Left cardiac atrium (tissue), 4 donors: ENCODE data around the gene SSR1. TPM values are rescaled to one million over a fixed set of nuclear protein-coding genes. Genes with fewer than 3 reads are reported as not detected.
A peak's percentile ranks its signal among the peaks of the same experiment; 100 is the strongest.

Source experiments
- ATAC-seq, 2 donors: fragments of 200-7000 bp; cut with Tn5 transposase; one replicate each; pipeline ENCODE4 v1.9.1; 2020; ENCODE audit warnings: mild to moderate bottlenecking in 2 of 2, moderate library complexity in 2 of 2
- DNase-seq: peaks from one replicate; pipeline ENCODE4 v3.0.0-alpha.2; 2020
- intact Hi-C, 2 donors: fragments of 100-400 bp; cut with DNase I; formaldehyde crosslinking; loops; one replicate each; pipeline versions ENCODE4 v1.14.1 to v1.15.1; 2022 to 2023
- total RNA-seq, 2 donors: library from RNA; stranded (reverse); fragmentation: NEBNext Ultra II Directional; extraction: Animal tissue kit (Norgen Biotek cat#: 25700); gene quantifications; one replicate each; pipeline ENCODE4 v1.2.1, GENCODE V29; 2021
- donor health status: DM: no; HTN: yes; CAD: no.
- donor health status: DM: no; HTN: yes; CAD: no; lungs with severe emphysema.
- donor health status: DM: yes; HTN: yes; CAD: no.
- donor health status: Dilated cardiomyopathy.

Gene SSR1
- total RNA-seq, 2 donors from 2014 or later, result 84.0 to 98.6 TPM

DNA sequence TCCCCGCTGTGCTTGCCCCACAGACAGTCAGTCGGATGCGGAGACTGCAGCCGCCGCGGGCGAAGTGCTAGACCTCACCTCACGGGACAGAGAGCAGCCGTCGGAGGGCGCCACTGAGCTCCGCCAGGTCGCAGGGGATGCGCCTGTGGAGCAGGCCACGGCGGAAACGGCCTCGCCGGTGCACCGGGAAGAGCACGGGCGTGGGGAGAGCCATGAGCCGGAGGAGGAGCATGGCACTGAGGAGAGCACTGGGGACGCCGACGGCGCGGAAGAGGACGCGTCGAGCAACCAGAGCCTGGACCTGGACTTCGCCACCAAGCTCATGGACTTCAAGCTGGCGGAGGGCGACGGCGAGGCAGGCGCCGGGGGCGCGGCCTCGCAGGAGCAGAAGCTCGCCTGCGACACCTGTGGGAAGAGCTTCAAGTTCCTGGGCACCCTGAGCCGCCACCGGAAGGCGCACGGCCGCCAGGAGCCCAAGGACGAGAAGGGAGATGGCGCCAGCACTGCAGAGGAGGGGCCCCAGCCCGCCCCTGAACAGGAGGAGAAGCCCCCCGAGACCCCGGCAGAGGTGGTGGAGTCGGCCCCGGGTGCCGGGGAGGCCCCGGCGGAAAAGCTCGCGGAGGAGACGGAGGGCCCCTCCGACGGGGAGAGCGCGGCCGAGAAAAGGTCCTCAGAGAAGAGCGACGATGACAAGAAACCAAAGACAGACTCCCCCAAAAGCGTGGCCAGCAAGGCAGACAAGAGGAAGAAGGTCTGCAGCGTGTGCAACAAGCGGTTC, 66.4 kb downstream of the SSR1 start:
- DNase-seq (no peak), ATAC-seq (no peak)
- intact Hi-C loops, result loop anchor here in 1 of 2 donors (10.0 kb wide), 1 partner anchor 532 kb away; no protein-coding TSS in a partner anchor

DNA sequence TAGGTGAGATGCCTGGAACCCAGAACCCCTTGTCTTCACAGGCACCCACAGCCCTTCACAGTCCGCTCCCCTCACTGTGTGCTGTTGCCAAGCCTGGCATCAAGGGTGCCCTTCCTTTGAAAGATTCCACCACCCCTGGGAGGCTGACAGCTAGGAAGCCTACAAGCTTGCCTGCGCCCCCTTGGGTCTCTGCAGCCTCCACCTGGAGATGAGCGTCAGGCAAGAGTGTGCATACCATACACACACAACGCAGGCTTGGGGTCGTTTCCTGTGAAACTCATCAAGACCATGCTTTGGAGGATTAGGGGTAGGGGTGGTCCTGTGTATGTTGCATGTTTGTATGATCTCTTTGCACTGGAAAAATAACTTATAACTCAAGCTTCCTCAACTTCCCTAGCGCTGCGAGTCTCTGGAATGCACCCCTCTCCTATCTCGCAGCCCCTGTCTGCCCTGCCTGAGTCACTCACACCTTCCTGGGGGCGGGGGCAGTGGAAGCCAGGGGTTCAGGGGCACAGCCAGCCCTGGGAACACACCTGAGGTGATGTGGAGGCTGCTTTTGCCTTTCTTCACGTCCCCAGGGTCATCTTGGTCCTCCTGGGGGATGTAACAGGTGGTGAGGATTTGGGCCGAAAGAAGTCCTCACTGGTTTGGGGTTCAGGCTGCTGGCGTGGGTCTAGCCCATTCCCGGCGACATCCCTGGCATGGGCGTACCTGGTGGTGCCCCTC, 67.2 kb downstream of the SSR1 start:
- ATAC-seq, result no peak
- intact Hi-C loops, result loop anchor here in 1 of 2 donors (10.0 kb wide), 1 partner anchor 531 kb away; no protein-coding TSS in a partner anchor
- no peak for DNase-seq

DNA sequence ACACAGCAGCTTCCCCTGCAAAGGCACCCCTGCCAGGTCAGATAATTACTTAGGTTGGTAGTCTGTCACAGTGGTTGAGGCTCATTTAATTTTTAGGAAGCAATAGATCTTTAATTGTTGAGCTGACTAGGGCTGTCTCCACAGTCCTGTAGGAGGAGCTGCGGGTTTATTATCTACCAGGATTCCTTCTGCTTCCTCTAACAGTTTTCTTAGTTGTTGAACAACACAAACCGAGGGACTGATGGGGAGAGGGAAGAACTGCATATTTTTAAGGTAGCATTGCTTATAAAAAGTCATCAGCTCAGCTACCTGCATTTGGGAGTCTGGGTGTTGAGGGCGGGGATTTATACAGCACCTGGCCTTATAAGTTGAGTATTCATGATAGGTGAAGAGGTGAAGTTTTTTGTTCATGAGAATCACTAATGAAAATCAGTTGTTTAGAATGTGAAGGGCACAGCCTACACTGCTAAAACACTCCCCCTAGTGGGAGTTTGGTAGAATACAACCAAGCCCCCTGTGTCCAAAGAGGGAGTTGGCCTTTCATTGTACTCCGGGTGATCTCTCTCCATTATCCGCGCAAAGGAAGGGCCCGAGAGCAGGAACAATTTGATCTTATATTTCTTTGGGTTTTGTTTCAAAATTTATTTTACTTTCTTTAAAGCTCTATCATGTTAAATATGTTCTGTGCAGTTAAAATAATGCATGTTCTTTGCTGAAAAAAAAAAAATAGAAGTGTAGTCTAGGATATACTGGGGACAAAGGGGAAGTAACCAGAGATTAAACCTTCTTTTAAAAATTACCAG, 69.6 kb downstream of the SSR1 start:
- ATAC-seq (peak; percentile 55 to 56), DNase-seq (no peak)
- intact Hi-C loops, result loop anchor here (5.0 to 10.0 kb wide), 2 partner anchors 516 to 529 kb away; no protein-coding TSS in a partner anchor

DNA sequence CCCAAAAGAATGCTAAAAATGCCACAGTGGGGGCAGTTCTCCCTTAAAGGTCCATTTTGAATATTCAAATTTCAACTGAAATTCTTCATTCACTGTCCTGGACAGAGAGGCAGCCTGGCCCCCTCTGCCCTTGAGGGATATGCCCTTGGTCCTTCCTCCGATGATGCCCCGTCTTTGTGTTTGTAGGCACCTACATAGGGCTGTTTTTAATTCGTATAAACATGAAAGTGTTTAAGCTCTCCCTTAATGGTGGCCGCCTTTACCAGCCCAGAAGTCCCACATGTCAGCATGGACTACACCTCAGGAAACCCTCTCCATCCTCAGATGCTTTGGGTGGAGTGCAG, 70.2 kb downstream of the SSR1 start:
- intact Hi-C loops, result loop anchor here (5.0 to 10.0 kb wide), 2 partner anchors 516 to 528 kb away; no protein-coding TSS in a partner anchor
- DNase-seq, result no peak
- ATAC-seq, result no peak

DNA sequence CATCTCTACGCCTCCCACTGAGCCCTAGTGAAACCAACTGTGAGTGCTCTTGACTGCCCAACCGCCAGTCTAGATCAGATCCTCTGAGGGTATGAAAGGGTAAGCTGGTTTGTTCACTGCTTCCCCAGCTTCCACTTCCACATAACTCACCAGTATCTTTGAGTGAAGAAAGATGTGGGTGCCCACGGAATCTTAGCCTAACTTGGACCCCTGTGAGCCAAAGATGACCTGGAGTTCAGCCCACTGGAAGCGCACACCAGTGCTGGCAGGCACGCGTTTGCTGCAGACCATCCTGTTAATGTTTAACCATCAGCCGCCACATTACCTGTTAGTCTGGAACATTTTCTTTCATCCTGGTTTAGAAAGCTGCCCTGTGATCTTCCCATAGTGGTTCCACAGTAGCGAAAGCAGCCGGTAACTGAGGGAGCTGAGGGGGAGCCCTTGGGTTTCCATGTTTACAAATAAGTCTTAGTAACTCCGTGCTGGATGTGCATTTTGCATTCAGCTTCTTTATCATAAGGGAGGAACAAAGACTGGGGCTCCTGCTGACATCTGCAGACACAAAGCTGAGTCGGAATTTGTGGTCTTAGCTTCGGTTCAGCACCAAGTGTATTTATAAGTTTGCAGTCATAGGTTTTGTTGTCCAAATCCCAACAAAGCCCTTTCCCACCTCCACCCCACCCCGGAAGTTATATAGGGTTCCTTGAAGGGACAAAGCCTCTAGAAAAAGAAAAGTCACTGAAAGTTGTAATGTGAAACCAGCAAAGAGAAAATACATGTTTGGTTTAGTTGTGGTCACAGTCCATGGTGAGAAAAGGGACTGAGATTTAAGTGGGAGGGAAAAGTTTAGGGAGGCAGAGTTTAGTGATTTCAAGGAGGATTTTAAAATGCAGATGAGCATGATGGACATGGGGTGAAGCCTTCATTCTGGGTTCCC, 71.0 kb downstream of the SSR1 start:
- intact Hi-C loops, result loop anchor here (5.0 to 10.0 kb wide), 2 partner anchors 515 to 527 kb away; no protein-coding TSS in a partner anchor
- ATAC-seq (no peak), DNase-seq (no peak)

DNA sequence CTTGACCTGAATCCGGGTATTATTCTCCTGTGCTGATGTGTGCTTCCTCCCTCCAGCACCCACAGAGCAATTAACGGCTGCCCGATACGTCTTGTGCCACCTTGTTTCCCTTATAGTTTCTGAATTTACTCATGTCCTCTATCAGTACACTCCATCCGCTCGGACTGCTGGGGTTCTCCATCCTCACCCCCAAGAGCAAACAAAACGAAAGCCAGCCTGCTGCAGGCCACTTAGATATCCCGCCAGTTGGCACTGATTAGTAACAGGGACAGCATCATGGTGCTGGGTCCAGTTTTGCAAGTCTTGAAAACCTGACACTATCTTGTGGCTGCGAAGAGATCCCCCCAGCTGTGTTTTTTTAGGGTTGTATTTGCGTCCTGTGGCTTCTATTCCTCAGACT, 71.8 kb downstream of the SSR1 start:
- intact Hi-C loops, result loop anchor here (5.0 to 10.0 kb wide), 2 partner anchors 514 to 526 kb away; no protein-coding TSS in a partner anchor
- ATAC-seq (no peak), DNase-seq (no peak)

DNA sequence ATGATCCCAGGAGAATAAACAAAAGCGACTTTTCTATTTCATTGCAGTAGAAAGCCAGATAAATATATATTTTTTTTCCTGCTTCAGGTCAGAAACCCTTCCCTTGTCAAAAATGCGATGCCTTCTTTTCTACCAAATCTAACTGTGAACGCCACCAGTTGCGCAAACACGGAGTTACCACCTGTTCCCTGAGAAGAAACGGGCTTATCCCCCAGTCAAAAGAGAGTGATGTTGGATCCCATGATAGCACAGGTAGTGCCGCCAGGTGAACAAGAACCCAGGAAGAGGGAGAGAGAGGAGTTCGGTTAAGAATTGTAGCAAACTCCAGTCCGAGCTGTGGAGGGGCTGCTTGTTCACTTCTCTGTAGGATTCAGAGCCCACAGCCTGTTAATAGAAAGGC, 72.6 kb downstream of the SSR1 start:
- intact Hi-C loops, result loop anchor here (5.0 to 10.0 kb wide), 2 partner anchors 513 to 526 kb away; no protein-coding TSS in a partner anchor
- DNase-seq (no peak), ATAC-seq (no peak)

DNA sequence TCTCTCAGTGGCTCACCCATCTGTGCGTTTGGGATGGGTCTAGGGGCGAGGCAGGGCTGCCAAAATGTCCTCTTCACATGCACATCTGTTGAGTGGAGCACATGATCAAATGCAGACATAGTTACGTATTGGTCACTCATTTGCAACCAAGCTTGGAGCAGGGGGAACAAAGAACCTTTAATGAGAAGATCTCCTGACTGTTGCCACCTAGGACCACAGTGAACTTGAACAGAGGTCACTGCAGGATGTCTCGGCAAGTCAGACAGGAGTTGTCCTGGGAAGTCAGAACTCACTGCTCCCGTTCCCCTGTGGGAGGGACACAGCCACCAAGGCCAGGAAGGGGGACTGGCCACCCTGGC, 73.4 kb downstream of the SSR1 start:
- intact Hi-C loops, result loop anchor here in 1 of 2 donors (2.0 to 10.0 kb wide), 2 partner anchors 125 to 563 kb away; no protein-coding TSS in a partner anchor
- DNase-seq (no peak), ATAC-seq (no peak)

DNA sequence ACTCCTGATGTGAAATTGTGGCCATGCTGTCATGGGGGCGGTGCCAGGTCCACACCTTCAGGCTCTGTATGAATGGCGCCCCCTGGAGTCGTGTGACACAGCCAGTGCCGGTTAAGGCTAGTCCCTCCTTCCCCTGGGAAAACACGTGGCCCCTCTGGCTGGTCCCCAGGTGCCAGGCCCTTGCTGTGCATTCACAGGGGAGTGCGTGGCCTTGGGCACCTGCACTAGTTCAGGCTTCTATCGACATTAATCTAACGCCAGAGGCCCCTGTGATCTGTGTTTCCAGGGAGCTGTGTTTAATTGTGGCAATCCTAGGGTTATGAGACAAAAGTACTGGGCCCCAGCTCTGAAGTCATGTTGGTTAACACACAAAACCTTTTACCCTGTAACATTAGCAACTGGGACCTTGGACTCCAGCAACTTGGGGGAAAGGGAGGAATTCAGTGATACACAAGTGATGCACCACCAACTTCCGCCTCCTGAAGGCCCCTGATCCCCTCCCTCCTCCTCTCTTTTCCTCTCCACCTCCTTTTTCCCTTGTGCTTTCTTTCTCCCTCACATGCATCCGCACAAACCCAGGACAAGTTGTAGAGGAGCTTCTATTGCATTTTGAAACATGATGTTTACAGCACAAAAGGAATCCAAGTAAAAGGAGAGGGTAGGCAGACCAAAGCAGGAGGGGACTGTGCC, 74.0 kb downstream of the SSR1 start:
- DNase-seq (peak; percentile 92), ATAC-seq (peak; percentile 70 to 83)
- intact Hi-C loops, result loop anchor here in 1 of 2 donors (2.0 to 10.0 kb wide), 2 partner anchors 124 to 562 kb away; no protein-coding TSS in a partner anchor

DNA sequence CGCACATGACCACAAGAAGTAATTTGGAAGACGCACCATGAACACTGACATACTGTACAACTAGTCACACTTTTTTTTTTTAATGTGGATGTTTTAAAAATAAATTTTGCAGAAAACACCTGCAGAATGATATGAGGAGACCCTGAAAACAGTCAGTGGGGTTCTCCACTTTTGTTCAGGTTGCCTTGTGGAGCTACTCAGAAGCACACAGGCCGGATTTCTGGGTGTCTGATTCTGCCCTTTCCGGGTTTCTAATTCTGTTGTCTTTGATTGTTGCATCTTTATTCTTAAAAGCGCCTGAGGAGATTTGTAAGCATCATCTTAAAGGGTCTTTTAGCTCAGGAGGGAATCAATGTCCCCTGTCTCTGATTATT, 74.5 kb downstream of the SSR1 start:
- intact Hi-C loops, result loop anchor here in 1 of 2 donors (2.0 to 10.0 kb wide), 2 partner anchors 124 to 562 kb away; no protein-coding TSS in a partner anchor
- DNase-seq, result no peak
- no peak for ATAC-seq

DNA sequence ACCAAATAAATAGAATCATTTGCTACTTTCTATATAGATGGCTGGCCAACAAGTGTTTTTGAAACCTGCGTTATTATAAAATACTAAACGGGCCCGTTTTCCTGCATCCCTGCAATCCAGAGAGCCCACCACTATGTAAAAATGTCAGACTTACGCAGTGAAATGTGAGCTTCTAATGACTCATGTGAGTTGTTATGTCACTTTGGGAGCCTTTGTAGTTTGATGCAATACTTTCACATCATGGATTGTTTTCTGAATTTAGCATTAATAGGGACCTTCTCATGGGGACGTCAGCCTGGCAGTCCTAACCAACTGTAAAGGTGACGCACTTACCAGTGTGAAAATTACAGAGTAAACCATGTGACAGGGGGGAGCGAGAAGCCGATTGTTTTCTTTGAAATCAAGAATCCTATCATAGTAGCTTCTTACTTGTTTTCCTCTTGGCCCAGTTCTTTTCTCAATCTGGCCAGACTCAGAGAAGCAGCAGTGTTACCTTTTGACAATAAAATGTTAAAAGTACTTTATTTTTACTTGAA, 75.3 kb downstream of the SSR1 start:
- intact Hi-C loops, result loop anchor here in 1 of 2 donors (2.0 to 10.0 kb wide), 2 partner anchors 123 to 561 kb away; no protein-coding TSS in a partner anchor
- ATAC-seq (no peak), DNase-seq (no peak)

DNA sequence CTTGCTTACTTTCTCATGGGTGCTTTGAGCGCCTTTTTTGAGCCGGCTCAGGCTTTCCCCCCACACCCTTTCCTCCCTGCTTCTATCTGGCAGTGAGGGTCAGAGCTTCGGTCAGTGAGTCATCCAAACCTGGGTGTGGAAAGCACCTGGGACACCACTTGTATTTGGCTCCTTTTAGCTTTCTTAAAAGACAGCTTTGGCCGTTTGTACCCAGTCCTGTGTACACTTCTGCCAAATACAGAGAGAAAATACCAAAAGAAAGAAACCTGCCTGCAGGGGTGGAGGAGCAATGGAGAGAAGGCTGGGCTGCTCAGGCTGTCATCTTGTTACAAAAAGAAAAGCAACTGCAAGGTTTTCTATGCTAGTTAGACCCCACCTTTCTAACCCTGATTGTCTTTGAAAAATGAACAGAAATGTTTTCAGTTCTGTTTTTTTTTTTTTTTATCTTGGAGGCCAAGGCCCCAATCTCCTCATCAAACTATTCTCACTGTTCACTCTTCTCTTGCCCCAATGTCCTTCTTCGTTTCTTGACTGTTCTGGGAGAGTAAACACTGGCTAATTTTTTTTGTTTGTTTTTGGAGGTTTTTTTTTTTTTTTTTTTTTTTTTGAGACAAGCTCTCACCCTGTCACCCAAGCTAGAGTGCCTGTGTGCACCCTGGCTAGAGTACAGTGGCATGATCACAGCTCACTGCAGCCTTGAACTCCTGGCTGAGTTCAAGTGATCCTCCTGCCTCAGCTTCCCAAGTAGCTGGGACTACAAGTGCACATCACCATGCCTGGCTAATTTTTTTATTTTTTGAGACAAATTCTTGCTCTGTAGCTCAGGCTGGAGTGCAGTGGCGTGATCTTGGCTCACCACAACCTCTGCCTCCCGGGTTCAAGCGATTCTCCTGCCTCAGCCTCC, 76.4 kb downstream of the SSR1 start:
- DNase-seq (no peak), ATAC-seq (peak; percentile 19 to 60)
- intact Hi-C loops, result loop anchor here in 1 of 2 donors (10.0 kb wide), 1 partner anchor 122 kb away; no protein-coding TSS in a partner anchor

DNA sequence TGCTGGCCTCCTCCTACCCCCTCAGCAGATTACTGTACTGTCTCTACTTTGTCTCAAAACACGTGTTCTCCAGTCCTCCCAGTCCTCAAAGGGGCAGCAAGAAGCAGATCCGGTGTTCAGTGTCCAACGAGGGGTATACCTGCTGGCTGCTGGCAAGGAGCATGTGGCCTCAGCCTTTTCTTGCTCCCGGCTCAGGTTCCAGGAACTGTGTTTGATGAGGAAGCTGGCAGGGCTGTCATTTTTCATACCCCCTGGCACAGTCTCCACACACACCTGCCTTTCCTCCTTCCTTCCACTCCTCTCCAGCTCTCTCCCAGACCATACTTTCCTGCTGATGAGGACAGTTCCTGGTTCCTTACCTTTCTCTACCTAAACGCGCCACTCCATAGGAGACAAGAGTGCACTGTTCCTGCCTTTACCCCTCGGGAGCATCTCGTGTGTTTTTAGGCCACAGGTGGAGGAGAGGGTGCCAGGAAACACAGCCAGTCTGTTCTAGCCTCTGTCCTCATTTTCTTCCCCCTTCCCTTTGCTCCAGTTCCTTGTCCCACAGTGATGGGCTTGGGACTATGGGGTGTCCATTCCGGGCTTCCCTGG, 77.2 kb downstream of the SSR1 start:
- no peak for DNase-seq
- ATAC-seq, result peak; percentile 14 to 23
- intact Hi-C loops, result loop anchor here in 1 of 2 donors (10.0 kb wide), 1 partner anchor 121 kb away; no protein-coding TSS in a partner anchor

DNA sequence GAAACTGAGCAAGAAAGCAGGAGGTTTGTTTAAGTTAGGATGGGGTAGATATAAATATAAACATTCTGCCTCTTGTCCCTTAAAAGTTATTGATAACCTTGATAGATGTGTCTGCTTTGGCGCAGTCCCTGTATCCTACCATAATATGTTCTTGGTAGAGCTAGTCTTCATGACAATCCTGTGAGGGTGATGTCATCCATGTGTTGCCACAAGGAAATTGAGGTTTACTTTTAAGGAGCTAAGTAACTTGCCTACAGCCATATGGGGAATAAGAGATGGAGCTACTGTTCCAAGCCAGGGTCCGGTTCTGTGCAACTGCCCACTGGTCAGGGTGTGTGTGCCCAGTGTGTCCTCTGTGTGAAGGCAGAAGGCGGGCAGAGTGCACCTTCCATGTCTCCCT, 78.5 kb downstream of the SSR1 start:
- DNase-seq (no peak), ATAC-seq (no peak)
- intact Hi-C loops, result loop anchor here in 1 of 2 donors (10.0 kb wide), 1 partner anchor 120 kb away; no protein-coding TSS in a partner anchor

DNA sequence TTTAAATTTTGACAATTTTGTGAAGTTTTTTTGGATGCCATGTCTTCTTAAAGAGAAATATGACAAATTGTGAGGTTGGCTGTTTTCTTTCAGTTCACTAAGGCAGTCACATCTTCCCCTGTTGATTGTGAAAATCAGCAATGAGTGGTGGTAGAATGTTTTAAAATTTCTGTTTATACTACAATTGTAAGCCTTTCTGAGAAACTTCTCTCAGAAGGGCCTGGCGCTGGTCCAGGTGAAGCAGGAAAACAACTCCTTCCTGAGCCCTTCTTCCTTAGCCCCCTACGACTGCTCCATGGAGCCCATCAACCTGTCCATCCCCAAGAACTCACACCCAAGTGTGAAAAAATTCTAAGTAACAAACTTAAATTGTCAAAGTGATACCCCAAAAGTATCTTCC, 80.6 kb downstream of the SSR1 start:
- ATAC-seq, result no peak
- intact Hi-C loops, result loop anchor here in 1 of 2 donors (10.0 kb wide), 1 partner anchor 118 kb away; no protein-coding TSS in a partner anchor
- no peak for DNase-seq
